GM23338 (cell line): ENCODE results near the gene CNN2. TPM values are rescaled to one million over a fixed set of nuclear protein-coding genes. Genes with fewer than 3 reads are reported as not detected.

ENCODE experiments used
- ATAC-seq: fragments of 200-7000 bp; cut with Tn5 transposase; 3 replicates; pipeline ENCODE4 v1.9.1; 2020
- DNase-seq: peaks from one replicate; pipeline ENCODE4 v3.0.0-alpha.2; 2015; ENCODE audit warnings: low spot score
- H2AFZ ChIP-seq: fragments of 200-600 bp; sonication (generic); 2 replicates; pipeline ENCODE4 v1.8.0; 2016; ENCODE audit warnings: antibody characterized with exemption, mild to moderate bottlenecking, moderate library complexity
- H3F3A ChIP-seq: fragments of 200-600 bp; sonication (generic); replicated peaks from 2 replicates; pipeline ENCODE4 v1.8.0; 2017; ENCODE audit warnings: antibody characterized with exemption, mixed run types, low read depth
- H3K27ac ChIP-seq: fragments of 200-600 bp; sonication (generic); 2 replicates; pipeline ENCODE4 v1.6.1; 2016; ENCODE audit warnings: low read depth
- H3K27me3 ChIP-seq: fragments of 200-600 bp; sonication (generic); 2 replicates; pipeline ENCODE4 v1.8.0; 2016; ENCODE audit warnings: mild to moderate bottlenecking, mixed run types, moderate library complexity; ENCODE audit not compliant: insufficient read depth
- H3K36me3 ChIP-seq: fragments of 200-600 bp; sonication (generic); 2 replicates; pipeline ENCODE4 v1.8.0; 2016; ENCODE audit warnings: mild to moderate bottlenecking; ENCODE audit not compliant: insufficient read depth
- H3K4me1 ChIP-seq: fragments of 200-600 bp; sonication (generic); 2 replicates; pipeline ENCODE4 v1.8.0; 2016; ENCODE audit warnings: mild to moderate bottlenecking, moderate library complexity; ENCODE audit not compliant: insufficient read depth
- H3K4me2 ChIP-seq: fragments of 200-600 bp; sonication (generic); 2 replicates; pipeline ENCODE4 v1.7.1; 2017; ENCODE audit warnings: mixed run types
- H3K4me3 ChIP-seq: fragments of 200-600 bp; sonication (generic); 2 replicates; pipeline ENCODE4 v1.6.1; 2016; ENCODE audit warnings: mixed run types
- H3K79me2 ChIP-seq: fragments of 200-600 bp; sonication (generic); replicated peaks from 2 replicates; pipeline ENCODE4 v1.8.0; 2017; ENCODE audit warnings: mild to moderate bottlenecking; ENCODE audit not compliant: insufficient read depth
- H3K9me2 ChIP-seq: fragments of 200-600 bp; sonication (generic); 2 replicates; pipeline ENCODE4 v1.8.0; 2017; ENCODE audit not compliant: insufficient read depth
- H4K20me1 ChIP-seq: fragments of 200-600 bp; sonication (generic); replicated peaks from 2 replicates; pipeline ENCODE4 v1.8.0; 2017; ENCODE audit warnings: mild to moderate bottlenecking; ENCODE audit not compliant: insufficient read depth
- H3K27ac Mint-ChIP-seq: 2 replicates; pipeline ENCODE4 v1.8.0; 2020; ENCODE audit warnings: inconsistent platforms, mild to moderate bottlenecking, moderate library complexity, mixed read lengths
- H3K27me3 Mint-ChIP-seq: 3 replicates; pipeline ENCODE4 v1.8.0; 2022; ENCODE audit warnings: low read depth, mild to moderate bottlenecking, moderate library complexity, mixed read lengths, inconsistent platforms; ENCODE audit not compliant: insufficient read depth, poor library complexity
- H3K36me3 Mint-ChIP-seq: 3 replicates; pipeline ENCODE4 v1.8.0; 2021; ENCODE audit warnings: low read depth, mild to moderate bottlenecking, inconsistent platforms, moderate library complexity, mixed read lengths
- H3K4me1 Mint-ChIP-seq: 3 replicates; pipeline ENCODE4 v1.8.0; 2020; ENCODE audit warnings: mild to moderate bottlenecking, inconsistent platforms, mixed read lengths
- H3K4me3 Mint-ChIP-seq: 3 replicates; pipeline ENCODE4 v1.8.0; 2021; ENCODE audit warnings: moderate library complexity, mild to moderate bottlenecking, inconsistent platforms, mixed read lengths
- H3K9me3 Mint-ChIP-seq: 3 replicates; pipeline ENCODE4 v1.8.0; 2020; ENCODE audit warnings: moderate library complexity, mild to moderate bottlenecking, inconsistent platforms, mixed read lengths
- CREB1 ChIP-seq: fragments of 250-450 bp; sonication (Bioruptor Pico); IDR thresholded peaks from 2 replicates; pipeline ENCODE4 v1.5.0; 2020; ENCODE audit warnings: low read depth, mild to moderate bottlenecking, moderate library complexity
- CTCF ChIP-seq, 2 experiments: fragments of 200-600 bp in 1 of 2; sonication (generic) in 1 of 2; conservative IDR thresholded peaks; 2 replicates each; pipeline versions ENCODE4 v1.5.1 to v1.6.1; 2016 to 2017; ENCODE audit warnings: antibody characterized with exemption in 2 of 2, low read depth in 2 of 2, mild to moderate bottlenecking in 2 of 2, moderate library complexity in 1 of 2
- ETS1 ChIP-seq: IDR thresholded peaks from 2 replicates; pipeline ENCODE4 v1.6.1; 2016; ENCODE audit warnings: antibody characterized with exemption
- EZH2 ChIP-seq: fragments of 200-600 bp; sonication (generic); IDR thresholded peaks from one replicate; pipeline ENCODE4 v1.8.0; 2017; ENCODE audit warnings: antibody characterized with exemption, mild to moderate bottlenecking, low read depth; ENCODE audit not compliant: unreplicated experiment
- EZH2phosphoT487 ChIP-seq: fragments of 200-600 bp; sonication (generic); IDR thresholded peaks from one replicate; pipeline ENCODE4 v1.8.1; 2018; ENCODE audit warnings: antibody characterized with exemption; ENCODE audit not compliant: unreplicated experiment
- JUNB ChIP-seq: IDR thresholded peaks from one replicate; pipeline ENCODE4 v1.6.1; 2016; ENCODE audit warnings: antibody characterized with exemption; ENCODE audit not compliant: unreplicated experiment
- NANOG ChIP-seq: IDR thresholded peaks from 2 replicates; pipeline ENCODE4 v1.6.1; 2016; ENCODE audit warnings: antibody characterized with exemption, borderline replicate concordance
- POLR2AphosphoS5 ChIP-seq: IDR thresholded peaks from 2 replicates; pipeline ENCODE4 v1.6.1; 2016; ENCODE audit warnings: antibody characterized with exemption, low read depth
- STAT1 ChIP-seq: IDR thresholded peaks from one replicate; pipeline ENCODE4 v1.6.1; 2016; ENCODE audit warnings: antibody characterized with exemption; ENCODE audit not compliant: unreplicated experiment
- ZNF114 ChIP-seq: fragments of 250-450 bp; sonication (Bioruptor Pico); IDR thresholded peaks from 2 replicates; pipeline ENCODE4 v1.5.0; 2020; ENCODE audit warnings: mild to moderate bottlenecking, moderate library complexity
- ZNF331 ChIP-seq: fragments of 250-450 bp; sonication (Bioruptor Pico); IDR thresholded peaks from 2 replicates; pipeline ENCODE4 v1.5.0; 2020; ENCODE audit warnings: low read depth, mild to moderate bottlenecking, moderate library complexity
- polyA plus RNA-seq: library from polyadenylated mRNA; unstranded; fragments of >200 nt; fragmentation: Nextera tagmentation; extraction: Ambion mirVana; gene quantifications from 2 replicates; pipeline ENCODE4 v1.2.1, GENCODE V29; 2016
- total RNA-seq: library from RNA; depleted of rRNA; stranded (reverse); fragments of >200 nt; shearing (Covaris generic); gene quantifications from 2 replicates; pipeline ENCODE4 v1.2.3, GENCODE V29; 2014
- TF ChIP-seq, protein P1 (sequence below): fragments of 250-450 bp; sonication (Bioruptor Pico); IDR thresholded peaks from 2 replicates; pipeline ENCODE4 v1.5.0; 2020; ENCODE audit warnings: mild to moderate bottlenecking, moderate library complexity
- TF ChIP-seq, protein P2 (sequence below): IDR thresholded peaks from one replicate; pipeline ENCODE4 v1.6.1; 2018; ENCODE audit warnings: antibody characterized with exemption; ENCODE audit not compliant: unreplicated experiment

The CNN2 gene
- total and polyA plus RNA-seq, 2 experiments from 2014 or later = 330 to 392 TPM

- peaks cover 18% of the 10 kb centered on the region for H3F3A ChIP-seq
- H3K36me3 ChIP-seq = peaks cover 18% of the 10 kb centered on the region
- DNase-seq (no peak), ATAC-seq (no peak)
- no peaks in the 10 kb centered on the region for H3K9me2 ChIP-seq
- TF ChIP-seq POLR2AphosphoS5 = no peak
- TF ChIP-seq NANOG = no peak
- TF ChIP-seq JUNB = no peak
- no peak for TF ChIP-seq ETS1
- no peak for TF ChIP-seq ZNF331
- TF ChIP-seq, protein P1, sequence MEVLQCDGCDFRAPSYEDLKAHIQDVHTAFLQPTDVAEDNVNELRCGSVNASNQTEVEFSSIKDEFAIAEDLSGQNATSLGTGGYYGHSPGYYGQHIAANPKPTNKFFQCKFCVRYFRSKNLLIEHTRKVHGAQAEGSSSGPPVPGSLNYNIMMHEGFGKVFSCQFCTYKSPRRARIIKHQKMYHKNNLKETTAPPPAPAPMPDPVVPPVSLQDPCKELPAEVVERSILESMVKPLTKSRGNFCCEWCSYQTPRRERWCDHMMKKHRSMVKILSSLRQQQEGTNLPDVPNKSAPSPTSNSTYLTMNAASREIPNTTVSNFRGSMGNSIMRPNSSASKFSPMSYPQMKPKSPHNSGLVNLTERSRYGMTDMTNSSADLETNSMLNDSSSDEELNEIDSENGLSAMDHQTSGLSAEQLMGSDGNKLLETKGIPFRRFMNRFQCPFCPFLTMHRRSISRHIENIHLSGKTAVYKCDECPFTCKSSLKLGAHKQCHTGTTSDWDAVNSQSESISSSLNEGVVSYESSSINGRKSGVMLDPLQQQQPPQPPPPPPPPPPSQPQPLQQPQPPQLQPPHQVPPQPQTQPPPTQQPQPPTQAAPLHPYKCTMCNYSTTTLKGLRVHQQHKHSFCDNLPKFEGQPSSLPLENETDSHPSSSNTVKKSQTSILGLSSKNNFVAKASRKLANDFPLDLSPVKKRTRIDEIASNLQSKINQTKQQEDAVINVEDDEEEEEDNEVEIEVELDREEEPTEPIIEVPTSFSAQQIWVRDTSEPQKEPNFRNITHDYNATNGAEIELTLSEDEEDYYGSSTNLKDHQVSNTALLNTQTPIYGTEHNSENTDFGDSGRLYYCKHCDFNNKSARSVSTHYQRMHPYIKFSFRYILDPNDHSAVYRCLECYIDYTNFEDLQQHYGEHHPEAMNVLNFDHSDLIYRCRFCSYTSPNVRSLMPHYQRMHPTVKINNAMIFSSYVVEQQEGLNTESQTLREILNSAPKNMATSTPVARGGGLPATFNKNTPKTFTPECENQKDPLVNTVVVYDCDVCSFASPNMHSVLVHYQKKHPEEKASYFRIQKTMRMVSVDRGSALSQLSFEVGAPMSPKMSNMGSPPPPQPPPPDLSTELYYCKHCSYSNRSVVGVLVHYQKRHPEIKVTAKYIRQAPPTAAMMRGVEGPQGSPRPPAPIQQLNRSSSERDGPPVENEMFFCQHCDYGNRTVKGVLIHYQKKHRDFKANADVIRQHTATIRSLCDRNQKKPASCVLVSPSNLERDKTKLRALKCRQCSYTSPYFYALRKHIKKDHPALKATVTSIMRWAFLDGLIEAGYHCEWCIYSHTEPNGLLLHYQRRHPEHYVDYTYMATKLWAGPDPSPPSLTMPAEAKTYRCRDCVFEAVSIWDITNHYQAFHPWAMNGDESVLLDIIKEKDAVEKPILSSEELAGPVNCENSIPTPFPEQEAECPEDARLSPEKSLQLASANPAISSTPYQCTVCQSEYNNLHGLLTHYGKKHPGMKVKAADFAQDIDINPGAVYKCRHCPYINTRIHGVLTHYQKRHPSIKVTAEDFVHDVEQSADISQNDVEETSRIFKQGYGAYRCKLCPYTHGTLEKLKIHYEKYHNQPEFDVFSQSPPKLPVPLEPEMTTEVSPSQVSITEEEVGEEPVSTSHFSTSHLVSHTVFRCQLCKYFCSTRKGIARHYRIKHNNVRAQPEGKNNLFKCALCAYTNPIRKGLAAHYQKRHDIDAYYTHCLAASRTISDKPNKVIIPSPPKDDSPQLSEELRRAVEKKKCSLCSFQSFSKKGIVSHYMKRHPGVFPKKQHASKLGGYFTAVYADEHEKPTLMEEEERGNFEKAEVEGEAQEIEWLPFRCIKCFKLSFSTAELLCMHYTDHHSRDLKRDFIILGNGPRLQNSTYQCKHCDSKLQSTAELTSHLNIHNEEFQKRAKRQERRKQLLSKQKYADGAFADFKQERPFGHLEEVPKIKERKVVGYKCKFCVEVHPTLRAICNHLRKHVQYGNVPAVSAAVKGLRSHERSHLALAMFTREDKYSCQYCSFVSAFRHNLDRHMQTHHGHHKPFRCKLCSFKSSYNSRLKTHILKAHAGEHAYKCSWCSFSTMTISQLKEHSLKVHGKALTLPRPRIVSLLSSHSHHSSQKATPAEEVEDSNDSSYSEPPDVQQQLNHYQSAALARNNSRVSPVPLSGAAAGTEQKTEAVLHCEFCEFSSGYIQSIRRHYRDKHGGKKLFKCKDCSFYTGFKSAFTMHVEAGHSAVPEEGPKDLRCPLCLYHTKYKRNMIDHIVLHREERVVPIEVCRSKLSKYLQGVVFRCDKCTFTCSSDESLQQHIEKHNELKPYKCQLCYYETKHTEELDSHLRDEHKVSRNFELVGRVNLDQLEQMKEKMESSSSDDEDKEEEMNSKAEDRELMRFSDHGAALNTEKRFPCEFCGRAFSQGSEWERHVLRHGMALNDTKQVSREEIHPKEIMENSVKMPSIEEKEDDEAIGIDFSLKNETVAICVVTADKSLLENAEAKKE = no peak
- TF ChIP-seq EZH2phosphoT487 = no peak
- TF ChIP-seq, protein P2, sequence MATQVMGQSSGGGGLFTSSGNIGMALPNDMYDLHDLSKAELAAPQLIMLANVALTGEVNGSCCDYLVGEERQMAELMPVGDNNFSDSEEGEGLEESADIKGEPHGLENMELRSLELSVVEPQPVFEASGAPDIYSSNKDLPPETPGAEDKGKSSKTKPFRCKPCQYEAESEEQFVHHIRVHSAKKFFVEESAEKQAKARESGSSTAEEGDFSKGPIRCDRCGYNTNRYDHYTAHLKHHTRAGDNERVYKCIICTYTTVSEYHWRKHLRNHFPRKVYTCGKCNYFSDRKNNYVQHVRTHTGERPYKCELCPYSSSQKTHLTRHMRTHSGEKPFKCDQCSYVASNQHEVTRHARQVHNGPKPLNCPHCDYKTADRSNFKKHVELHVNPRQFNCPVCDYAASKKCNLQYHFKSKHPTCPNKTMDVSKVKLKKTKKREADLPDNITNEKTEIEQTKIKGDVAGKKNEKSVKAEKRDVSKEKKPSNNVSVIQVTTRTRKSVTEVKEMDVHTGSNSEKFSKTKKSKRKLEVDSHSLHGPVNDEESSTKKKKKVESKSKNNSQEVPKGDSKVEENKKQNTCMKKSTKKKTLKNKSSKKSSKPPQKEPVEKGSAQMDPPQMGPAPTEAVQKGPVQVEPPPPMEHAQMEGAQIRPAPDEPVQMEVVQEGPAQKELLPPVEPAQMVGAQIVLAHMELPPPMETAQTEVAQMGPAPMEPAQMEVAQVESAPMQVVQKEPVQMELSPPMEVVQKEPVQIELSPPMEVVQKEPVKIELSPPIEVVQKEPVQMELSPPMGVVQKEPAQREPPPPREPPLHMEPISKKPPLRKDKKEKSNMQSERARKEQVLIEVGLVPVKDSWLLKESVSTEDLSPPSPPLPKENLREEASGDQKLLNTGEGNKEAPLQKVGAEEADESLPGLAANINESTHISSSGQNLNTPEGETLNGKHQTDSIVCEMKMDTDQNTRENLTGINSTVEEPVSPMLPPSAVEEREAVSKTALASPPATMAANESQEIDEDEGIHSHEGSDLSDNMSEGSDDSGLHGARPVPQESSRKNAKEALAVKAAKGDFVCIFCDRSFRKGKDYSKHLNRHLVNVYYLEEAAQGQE = no peak
- no peak for TF ChIP-seq ZNF114 (CRISPR knock-in tag)
- TF ChIP-seq CTCF (conservative IDR thresholded peaks at IDR 0.05; ENCODE audit: low read depth in 2 of 2) = no peak
- TF ChIP-seq EZH2 = no peak
- no peak for TF ChIP-seq STAT1
- no peak for TF ChIP-seq CREB1 (CRISPR knock-in tag)
- Mint-ChIP-seq H3K4me1 (peaks cover 9% of the 10 kb centered on the region), H3K27me3 (peaks cover 13% of the 10 kb centered on the region), H3K27ac (no peak overlapping the region), H3K9me3 (peaks cover 38% of the 10 kb centered on the region), H3K4me3 (no peak overlapping the region), H3K36me3 (peaks cover 32% of the 10 kb centered on the region)
- H3K79me2 ChIP-seq = no peaks in the 10 kb centered on the region
- H3K4me2 ChIP-seq = no peak overlapping the region
- no peaks in the 10 kb centered on the region for H4K20me1 ChIP-seq
- H3K27me3 ChIP-seq = peaks cover 6% of the 10 kb centered on the region
- H2AFZ ChIP-seq = no peak overlapping the region
- H3K27ac ChIP-seq = no peak overlapping the region
- no peak overlapping the region for H3K4me3 ChIP-seq
- peaks cover 4% of the 10 kb centered on the region; the same call in 1 of the 2 replicates for H3K4me1 ChIP-seq
Observed at GRCh38 chr19:1060689-1061088, 34.3 kb downstream of the CNN2 start.
